WTC11 (cell line): ENCODE data around the gene SPDYE6.

Experiments
- GABPB1 ChIP-seq: sonication (generic); formaldehyde crosslinking; IDR thresholded peaks from 2 replicates; pipeline ENCODE4 v1.8.1; 2023; ENCODE audit warnings: mild to moderate bottlenecking, missing genetic modification reagents
- MXD4 ChIP-seq: fragments of 250-450 bp; sonication (Bioruptor Pico); IDR thresholded peaks from 2 replicates; pipeline ENCODE4 v1.8.0; 2021; ENCODE audit warnings: mild to moderate bottlenecking, moderate library complexity, borderline replicate concordance
- NR2C2 ChIP-seq: sonication (generic); formaldehyde crosslinking; IDR thresholded peaks from 2 replicates; pipeline ENCODE4 v1.8.0; 2022; ENCODE audit warnings: mild to moderate bottlenecking, missing genetic modification reagents
- SP1 ChIP-seq: sonication (generic); formaldehyde crosslinking; conservative IDR thresholded peaks from 2 replicates; pipeline ENCODE4 v1.8.1; 2022; ENCODE audit warnings: missing genetic modification reagents
- USF1 ChIP-seq: sonication (generic); formaldehyde crosslinking; IDR thresholded peaks from 2 replicates; pipeline ENCODE4 v1.8.0; 2022; ENCODE audit warnings: mild to moderate bottlenecking, missing genetic modification reagents
- TF ChIP-seq, protein P1 (sequence below): fragments of 200-600 bp; IDR thresholded peaks from 2 replicates; pipeline ENCODE4 v1.8.0; 2022; ENCODE audit warnings: antibody characterized with exemption

- TF ChIP-seq USF1 (CRISPR knock-in tag), result no peak
- TF ChIP-seq GABPB1 (CRISPR knock-in tag), result no peak
- TF ChIP-seq NR2C2 (CRISPR knock-in tag), result no peak
- TF ChIP-seq MXD4, result no peak
- TF ChIP-seq, protein P1, sequence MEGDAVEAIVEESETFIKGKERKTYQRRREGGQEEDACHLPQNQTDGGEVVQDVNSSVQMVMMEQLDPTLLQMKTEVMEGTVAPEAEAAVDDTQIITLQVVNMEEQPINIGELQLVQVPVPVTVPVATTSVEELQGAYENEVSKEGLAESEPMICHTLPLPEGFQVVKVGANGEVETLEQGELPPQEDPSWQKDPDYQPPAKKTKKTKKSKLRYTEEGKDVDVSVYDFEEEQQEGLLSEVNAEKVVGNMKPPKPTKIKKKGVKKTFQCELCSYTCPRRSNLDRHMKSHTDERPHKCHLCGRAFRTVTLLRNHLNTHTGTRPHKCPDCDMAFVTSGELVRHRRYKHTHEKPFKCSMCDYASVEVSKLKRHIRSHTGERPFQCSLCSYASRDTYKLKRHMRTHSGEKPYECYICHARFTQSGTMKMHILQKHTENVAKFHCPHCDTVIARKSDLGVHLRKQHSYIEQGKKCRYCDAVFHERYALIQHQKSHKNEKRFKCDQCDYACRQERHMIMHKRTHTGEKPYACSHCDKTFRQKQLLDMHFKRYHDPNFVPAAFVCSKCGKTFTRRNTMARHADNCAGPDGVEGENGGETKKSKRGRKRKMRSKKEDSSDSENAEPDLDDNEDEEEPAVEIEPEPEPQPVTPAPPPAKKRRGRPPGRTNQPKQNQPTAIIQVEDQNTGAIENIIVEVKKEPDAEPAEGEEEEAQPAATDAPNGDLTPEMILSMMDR, result no peak
- no peak for TF ChIP-seq SP1 (CRISPR knock-in tag)
These were observed 44.1 kb upstream of the SPDYE6 start for GRCh38 chr7:102400360-102400759.
